ENCODE data around the gene PLCL1. TPM values are rescaled to one million over a fixed set of nuclear protein-coding genes. Genes with fewer than 3 reads are reported as not detected.
A peak's percentile ranks its signal among the peaks of the same experiment; 100 is the strongest.

PLCL1 gene
- total RNA-seq, 1 donor from 2014 or later: 78.6 TPM

GRCh38 chr2:197877038-197877437 is 72.6 kb downstream of the PLCL1 start:
- Histone ChIP-seq H3K36me3 (no peaks in the 10 kb centered on the region), H3K27me3 (ENCODE audit: low read depth) (no peaks in the 10 kb centered on the region), H3K27ac (replicated peaks) (peak overlapping the region; percentile 82), H3K4me3 (no peak overlapping the region), H3K9me3 (replicated peaks) (no peaks in the 10 kb centered on the region), H3K4me1 (peaks cover 92% of the 10 kb centered on the region)
- no peak for TF ChIP-seq CTCF (IDR thresholded peaks at IDR 0.05; ENCODE audit: borderline replicate concordance)
- intact Hi-C loops (cut with micrococcal nuclease): no loop called here
- DNase-seq: no peak

DNA sequence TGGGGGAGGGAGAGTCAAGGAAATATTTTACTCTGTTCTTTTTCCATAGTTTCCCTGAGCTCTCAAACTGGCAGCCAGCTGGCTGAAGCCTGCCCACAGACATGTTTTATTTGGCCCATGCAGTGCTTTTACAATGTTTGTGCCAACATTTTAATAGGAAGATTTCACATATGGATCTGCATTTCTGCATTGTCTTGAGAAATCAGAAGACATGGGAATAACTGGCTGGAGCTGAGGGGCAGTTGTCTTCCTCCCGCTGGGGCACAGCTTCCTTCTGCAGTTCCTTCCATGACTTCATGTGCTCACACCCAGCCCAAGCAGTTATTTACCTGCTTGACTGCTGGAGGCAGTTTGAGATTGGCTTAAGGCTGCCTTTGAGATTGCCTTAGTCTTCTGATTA is 74.4 kb downstream of the PLCL1 start:
- no peak overlapping the region for H3K4me3 ChIP-seq
- no peaks in the 10 kb centered on the region for H3K27me3 ChIP-seq (ENCODE audit: low read depth)
- no peak for DNase-seq
- TF ChIP-seq CTCF (IDR thresholded peaks at IDR 0.05; ENCODE audit: borderline replicate concordance): no peak
- H3K4me1 ChIP-seq: peaks cover 90% of the 10 kb centered on the region
- no peaks in the 10 kb centered on the region for H3K36me3 ChIP-seq
- H3K9me3 ChIP-seq (replicated peaks): no peaks in the 10 kb centered on the region
- intact Hi-C loops (cut with micrococcal nuclease): no loop called here
- peak overlapping the region; percentile 82 for H3K27ac ChIP-seq (replicated peaks)

DNA sequence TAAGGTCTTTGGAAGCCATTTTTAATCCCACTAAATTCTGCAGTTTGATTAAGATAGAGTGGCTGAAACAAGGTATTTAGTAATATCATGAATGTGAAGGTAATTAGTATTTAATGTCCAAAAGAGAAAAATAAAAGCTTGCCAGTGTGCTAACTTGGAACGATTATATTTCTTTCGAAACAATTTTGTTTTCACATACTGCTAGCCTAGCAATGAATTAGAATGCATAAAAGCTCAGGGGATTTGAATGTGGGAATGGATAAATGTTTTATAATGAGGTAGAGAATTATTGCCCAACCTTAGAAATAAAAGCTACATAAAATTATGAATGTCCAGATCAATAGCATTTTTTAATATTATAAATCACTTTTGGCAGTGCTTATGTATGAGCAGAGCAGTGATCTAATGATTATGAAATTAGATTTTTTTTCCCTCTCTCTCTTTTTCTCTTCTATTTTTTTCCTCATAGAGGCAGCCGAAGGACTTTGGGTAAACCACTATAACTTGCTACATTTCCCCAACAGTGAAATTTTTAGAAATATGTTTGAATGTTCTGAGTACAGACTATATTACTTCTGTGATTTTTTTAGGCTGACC is 75.5 kb downstream of the PLCL1 start:
- peaks cover 98% of the 10 kb centered on the region for H3K4me1 ChIP-seq
- no peak for TF ChIP-seq CTCF (IDR thresholded peaks at IDR 0.05; ENCODE audit: borderline replicate concordance)
- DNase-seq: no peak
- H3K27ac ChIP-seq (replicated peaks): peak overlapping the region; percentile 82
- no peak overlapping the region for H3K4me3 ChIP-seq
- no peaks in the 10 kb centered on the region for H3K9me3 ChIP-seq (replicated peaks)
- intact Hi-C loops (cut with micrococcal nuclease): no loop called here
- no peaks in the 10 kb centered on the region for H3K36me3 ChIP-seq
- no peaks in the 10 kb centered on the region for H3K27me3 ChIP-seq (ENCODE audit: low read depth)

GRCh38 chr2:197883354-197884032 is 79.1 kb downstream of the PLCL1 start:
- no peaks in the 10 kb centered on the region for H3K27me3 ChIP-seq (ENCODE audit: low read depth)
- peaks cover 74% of the 10 kb centered on the region for H3K4me1 ChIP-seq
- intact Hi-C loops (cut with micrococcal nuclease): no loop called here
- no peak for DNase-seq
- H3K27ac ChIP-seq (replicated peaks): peak overlapping the region; percentile 82
- TF ChIP-seq CTCF (IDR thresholded peaks at IDR 0.05; ENCODE audit: borderline replicate concordance): no peak
- no peaks in the 10 kb centered on the region for H3K36me3 ChIP-seq
- H3K9me3 ChIP-seq (replicated peaks): no peaks in the 10 kb centered on the region
- peak overlapping the region; percentile 7 for H3K4me3 ChIP-seq

- peak overlapping the region; percentile 82 for H3K27ac ChIP-seq (replicated peaks)
- no peaks in the 10 kb centered on the region for H3K27me3 ChIP-seq (ENCODE audit: low read depth)
- no peak overlapping the region for H3K4me3 ChIP-seq
- H3K9me3 ChIP-seq (replicated peaks): no peaks in the 10 kb centered on the region
- intact Hi-C loops (cut with micrococcal nuclease): no loop called here
- TF ChIP-seq CTCF (IDR thresholded peaks at IDR 0.05; ENCODE audit: borderline replicate concordance): no peak
- no peaks in the 10 kb centered on the region for H3K36me3 ChIP-seq
- peaks cover 74% of the 10 kb centered on the region for H3K4me1 ChIP-seq
- DNase-seq: no peak
Observed at GRCh38 chr2:197884252-197884651, 79.9 kb downstream of the PLCL1 start.

Measured in left ventricle myocardium inferior (tissue), 1 donor.